ENCODE data around the gene HERC2.
"Not testable (repeated sequence)": the region's sequence is repeated elsewhere in the genome, so short reads cannot be mapped to it uniquely, and the experiment has no call there.

The HERC2 gene

GRCh38 chr15:28222612-28223011, 99.4 kb downstream of the HERC2 start:
- DNase-seq (ENCODE audit: low read depth in 2 of 2, low spot score in 1 of 2), result not testable (repeated sequence)

DNA sequence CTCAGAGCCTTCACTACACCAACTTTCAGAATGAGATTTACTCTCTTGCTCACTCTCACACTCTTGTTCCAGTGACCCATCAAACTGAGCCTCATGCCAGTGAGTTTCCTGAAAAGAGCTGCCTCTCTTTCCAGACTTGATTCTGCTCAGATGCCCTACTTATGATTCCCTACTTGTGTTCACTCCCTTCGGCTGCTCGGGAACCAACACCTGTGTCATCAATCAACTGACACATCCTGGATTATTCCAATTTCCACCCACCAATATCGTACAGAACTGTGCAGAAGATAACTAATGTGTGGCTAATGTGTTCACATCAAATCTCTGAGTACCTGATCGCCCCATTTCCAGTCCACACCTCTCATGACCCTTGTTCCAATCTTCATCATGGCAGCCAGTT, 100.3 kb downstream of the HERC2 start:
- not testable (repeated sequence) for DNase-seq (ENCODE audit: low read depth in 2 of 2, low spot score in 1 of 2)

DNA sequence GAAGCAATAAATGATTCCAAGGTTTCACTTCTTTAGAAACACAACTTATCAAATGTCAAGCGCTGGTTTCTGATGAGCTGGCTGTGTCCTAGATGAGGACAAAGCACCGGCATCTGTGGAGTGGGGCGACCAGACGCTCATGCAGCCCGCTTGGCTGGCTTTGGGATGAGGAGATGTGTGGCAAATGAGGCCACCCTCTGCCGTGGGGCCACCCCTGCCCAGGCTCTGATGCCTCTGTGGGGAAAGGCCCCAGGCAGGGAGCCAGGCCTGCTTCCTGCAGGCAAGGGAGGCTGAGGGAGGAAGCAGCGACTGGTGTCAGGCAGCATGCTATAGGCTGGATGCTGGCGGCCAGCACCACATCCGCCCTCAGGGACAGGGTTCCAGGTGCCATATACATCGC, 102.9 kb downstream of the HERC2 start:
- no peak for DNase-seq (ENCODE audit: low read depth in 2 of 2, low spot score in 1 of 2)

- not testable (repeated sequence) for DNase-seq (ENCODE audit: low read depth in 2 of 2, low spot score in 1 of 2)
Measured at GRCh38 chr15:28216946-28217546, 104.9 kb downstream of the HERC2 start.

GRCh38 chr15:28215521-28215920, 106.5 kb downstream of the HERC2 start:
- not testable (repeated sequence) for DNase-seq (ENCODE audit: low read depth in 2 of 2, low spot score in 1 of 2)

DNA sequence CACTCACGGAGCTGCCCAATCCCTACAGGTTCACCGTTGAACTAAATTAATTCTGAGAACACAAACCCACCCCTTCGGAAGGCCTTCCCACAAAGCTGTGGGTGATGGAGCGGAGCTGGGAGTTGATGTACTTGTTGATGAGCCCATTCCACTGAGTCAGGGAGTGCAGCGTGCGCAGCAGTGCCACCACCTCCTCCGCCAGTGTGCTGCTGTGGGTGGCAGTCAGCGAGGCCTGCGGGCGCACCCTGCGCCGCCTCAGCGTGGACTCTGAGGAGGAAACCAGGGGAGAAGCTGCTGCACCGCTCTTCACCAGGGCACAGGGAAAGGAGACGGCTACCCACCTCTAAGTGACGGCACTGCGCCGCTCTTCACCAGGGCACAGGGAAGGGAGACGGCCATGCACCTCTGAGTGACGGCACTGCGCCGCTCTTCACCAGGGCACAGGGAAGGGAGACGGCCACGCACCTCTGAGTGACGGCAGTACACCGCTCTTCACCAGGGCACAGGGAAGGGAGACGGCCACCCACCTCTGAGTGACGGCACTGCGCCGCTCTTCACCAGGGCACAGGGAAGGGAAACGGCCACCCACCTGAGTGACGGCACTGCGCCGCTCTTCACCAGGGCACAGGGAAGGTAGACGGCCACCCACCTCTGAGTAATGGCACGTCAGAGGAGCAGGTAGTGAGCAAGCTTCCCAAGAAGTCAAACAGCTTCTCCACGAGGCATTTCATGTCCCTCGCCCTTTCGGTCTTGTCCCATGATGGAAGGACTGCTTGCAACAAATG, 107.8 kb downstream of the HERC2 start:
- not testable (repeated sequence) for DNase-seq (ENCODE audit: low read depth in 2 of 2, low spot score in 1 of 2)

DNA sequence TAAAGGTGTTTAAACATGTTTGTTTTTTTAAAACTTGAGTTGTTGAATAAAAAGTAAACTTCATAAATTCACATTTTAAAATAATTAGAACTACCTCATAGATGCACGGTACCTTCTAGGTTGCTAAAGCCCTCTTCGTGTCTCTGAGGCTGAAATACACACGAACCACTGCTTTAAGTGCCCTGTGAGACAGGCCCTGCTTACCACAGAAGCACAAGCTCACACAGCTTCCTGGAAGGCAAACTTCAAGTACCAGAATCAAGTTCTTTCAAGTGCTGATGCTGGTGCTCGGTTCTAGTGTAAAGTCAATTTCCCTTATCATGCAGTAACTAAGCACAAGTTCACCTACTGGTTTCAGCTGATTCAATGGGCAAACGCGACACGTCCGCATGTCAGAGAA, 108.6 kb downstream of the HERC2 start:
- not testable (repeated sequence) for DNase-seq (ENCODE audit: low read depth in 2 of 2, low spot score in 1 of 2)

DNA sequence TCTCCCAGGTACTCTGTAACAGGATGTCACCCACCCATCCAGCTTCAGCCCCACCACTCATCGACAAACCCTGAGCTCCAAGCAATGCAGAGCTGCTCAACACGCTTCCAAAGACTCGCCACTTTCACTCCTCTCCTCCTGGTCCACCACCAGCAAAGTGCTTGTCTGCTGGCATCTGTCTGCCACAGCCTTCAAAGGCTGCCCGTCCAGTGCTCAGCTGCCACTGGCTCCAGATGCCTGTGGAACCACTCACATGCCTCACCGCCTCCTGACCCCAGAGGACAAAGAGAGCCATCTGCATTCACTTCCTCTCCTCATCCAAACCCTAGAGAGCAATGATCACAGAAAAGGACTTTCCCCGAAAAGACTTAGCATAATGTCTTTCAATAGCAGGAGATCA, 113.4 kb downstream of the HERC2 start:
- no peak for DNase-seq (ENCODE audit: low read depth in 2 of 2, low spot score in 1 of 2)

DNA sequence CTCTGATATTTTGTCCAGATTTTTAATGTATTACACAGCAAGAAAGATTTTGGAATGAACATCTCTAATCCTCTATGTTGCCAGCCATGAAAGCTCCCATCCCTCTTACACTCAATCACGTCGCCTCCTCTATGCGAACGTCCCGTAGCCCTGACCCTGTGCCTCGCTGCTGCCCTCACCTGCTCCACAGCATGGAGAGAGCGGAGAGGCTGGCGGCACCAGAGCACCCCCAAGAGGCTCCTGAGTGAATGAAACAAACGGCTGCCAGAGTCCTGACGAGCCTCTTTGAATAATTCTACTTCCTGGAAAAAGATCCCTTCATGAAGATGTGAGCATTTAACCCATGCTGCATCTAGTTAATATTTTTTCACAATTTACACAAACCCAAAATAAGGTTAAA, 116.3 kb downstream of the HERC2 start:
- DNase-seq (ENCODE audit: low read depth in 2 of 2, low spot score in 1 of 2), result not testable (repeated sequence)

DNA sequence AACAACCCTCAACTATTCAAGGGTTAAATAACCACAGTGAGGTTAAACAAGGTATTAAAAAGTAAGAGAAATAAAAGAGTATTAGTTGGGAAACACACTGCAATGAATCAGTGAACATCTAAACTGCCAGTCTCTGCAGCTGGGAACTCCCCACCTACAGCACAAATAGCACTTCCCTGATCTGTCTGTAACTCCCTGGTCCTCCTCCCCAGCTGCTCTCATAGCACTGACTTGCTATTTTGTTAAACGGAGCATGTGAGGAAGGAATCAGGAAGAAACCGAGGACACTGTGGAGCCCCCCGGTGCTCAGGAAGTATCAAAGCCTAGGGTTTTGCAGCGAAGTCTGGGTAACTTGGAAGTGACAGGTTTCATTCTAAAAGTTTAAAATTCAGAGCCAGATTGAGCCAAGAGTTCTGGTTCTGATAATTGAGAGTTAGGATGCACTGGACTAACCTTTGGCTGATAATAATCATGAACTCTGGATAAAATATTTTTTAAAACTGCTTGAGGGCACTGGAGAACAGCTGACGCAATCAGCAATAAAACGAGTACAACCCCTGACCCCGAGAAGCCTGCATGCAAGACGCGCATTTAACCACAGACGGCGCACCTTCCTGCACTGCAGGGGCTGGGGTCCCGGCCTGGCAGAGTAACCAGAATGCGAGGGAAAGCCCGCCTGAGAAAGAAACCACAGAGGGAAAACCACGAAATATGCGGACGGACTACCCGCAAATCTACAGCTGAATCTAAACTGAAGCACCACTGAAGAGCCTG, 118.7 kb downstream of the HERC2 start:
- not testable (repeated sequence) for DNase-seq (ENCODE audit: low read depth in 2 of 2, low spot score in 1 of 2)

- not testable (repeated sequence) for DNase-seq (ENCODE audit: low read depth in 2 of 2, low spot score in 1 of 2)
Measured at GRCh38 chr15:28202124-28202523, 119.9 kb downstream of the HERC2 start.

GRCh38 chr15:28198215-28198614, 123.8 kb downstream of the HERC2 start:
- DNase-seq (ENCODE audit: low read depth in 2 of 2, low spot score in 1 of 2), result not testable (repeated sequence)

DNA sequence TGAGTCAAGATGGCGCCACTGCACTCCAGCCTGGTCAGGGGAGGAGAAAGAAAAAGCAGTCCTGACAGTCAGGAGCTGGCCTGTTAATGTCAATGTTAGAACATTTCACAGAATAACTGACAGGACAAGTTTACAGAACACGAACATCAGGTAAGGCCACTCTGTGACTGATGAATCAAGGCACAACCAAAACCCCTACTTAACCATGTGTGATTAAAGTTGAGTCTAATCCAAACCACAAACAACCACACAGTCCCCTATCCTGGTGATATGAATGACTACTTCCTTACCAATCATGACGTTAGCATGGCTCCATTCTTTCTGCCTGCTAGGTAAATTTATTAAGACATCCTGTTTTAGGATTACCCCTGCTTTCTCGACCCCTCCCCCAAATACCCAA, 124.3 kb downstream of the HERC2 start:
- not testable (repeated sequence) for DNase-seq (ENCODE audit: low read depth in 2 of 2, low spot score in 1 of 2)

GRCh38 chr15:28196581-28196980, 125.4 kb downstream of the HERC2 start:
- DNase-seq (ENCODE audit: low read depth in 2 of 2, low spot score in 1 of 2), result not testable (repeated sequence)

GRCh38 chr15:28192772-28193171, 129.2 kb downstream of the HERC2 start:
- no peak for DNase-seq (ENCODE audit: low read depth in 2 of 2, low spot score in 1 of 2)

- DNase-seq (ENCODE audit: low read depth in 2 of 2, low spot score in 1 of 2), result no peak
Measured at GRCh38 chr15:28191832-28192231, 130.1 kb downstream of the HERC2 start.

GRCh38 chr15:28190391-28191174, 131.4 kb downstream of the HERC2 start:
- DNase-seq (ENCODE audit: low read depth in 2 of 2, low spot score in 1 of 2), result no peak

- DNase-seq (ENCODE audit: low read depth in 2 of 2, low spot score in 1 of 2), result no peak
Measured at GRCh38 chr15:28185148-28185895, 136.7 kb downstream of the HERC2 start.

DNA sequence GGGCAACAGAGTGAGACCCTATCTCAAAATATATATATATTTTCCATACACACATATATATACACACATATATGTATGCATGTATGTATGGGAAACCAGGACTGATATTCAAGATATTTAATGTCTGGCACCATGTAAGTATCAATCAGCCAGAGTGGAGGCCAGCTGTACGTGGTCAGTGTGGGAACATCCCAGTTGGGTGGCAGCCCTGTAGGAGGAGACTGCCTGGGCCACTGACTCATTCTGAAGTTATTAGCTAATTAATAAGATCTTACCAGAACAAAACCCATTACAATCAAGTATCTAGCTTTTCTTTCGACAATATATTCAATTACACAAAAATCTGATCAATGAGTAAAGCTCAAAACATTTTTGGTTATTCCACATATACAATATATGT, 137.8 kb downstream of the HERC2 start:
- DNase-seq (ENCODE audit: low read depth in 2 of 2, low spot score in 1 of 2), result no peak

DNA sequence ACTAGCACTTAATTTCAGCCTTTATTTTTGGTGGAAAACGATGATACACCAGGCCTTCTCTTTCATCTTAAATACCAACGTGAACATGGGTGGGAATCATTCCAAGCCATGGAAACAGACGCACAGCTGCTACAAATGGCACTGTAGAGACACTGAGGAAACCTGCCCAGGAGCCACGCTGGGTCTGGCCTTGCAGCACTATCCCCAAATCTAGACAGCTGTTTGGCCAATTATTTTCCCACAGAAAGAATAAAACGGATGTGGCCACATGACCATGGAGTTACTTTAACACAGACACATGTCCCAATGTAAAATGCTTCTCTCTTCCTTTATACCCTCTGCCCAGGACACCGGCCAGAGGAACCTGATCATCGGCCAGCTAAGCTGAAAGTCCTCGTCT, 139.2 kb downstream of the HERC2 start:
- DNase-seq (ENCODE audit: low read depth in 2 of 2, low spot score in 1 of 2), result no peak

Measured in stimulated activated CD8-positive, alpha-beta memory T cell treated with anti-CD3 and anti-CD28 coated beads, Interleukin-4, amount 100 ng/mL, for 4 hours (primary cell).